HG02571 (cell line): ENCODE measurements around the gene MAPT.

Experiments used
- ATAC-seq: cut with Tn5 transposase; IDR thresholded peaks from one replicate; pipeline ENCODE4 v1.9.1; 2021; ENCODE audit warnings: mild to moderate bottlenecking, moderate library complexity; ENCODE audit not compliant: unreplicated experiment

MAPT gene

GRCh38 chr17:46042925-46043324 lies 148.6 kb downstream of the MAPT start:
- no peak for ATAC-seq

- ATAC-seq, result no peak
Measured at GRCh38 chr17:46043606-46044005, 149.3 kb downstream of the MAPT start.

GRCh38 chr17:46044286-46044928 lies 150.1 kb downstream of the MAPT start:
- no peak for ATAC-seq

GRCh38 chr17:46044989-46045388 lies 150.6 kb downstream of the MAPT start:
- ATAC-seq, result no peak

- ATAC-seq, result no peak
Measured at GRCh38 chr17:46045639-46046038, 151.3 kb downstream of the MAPT start.

GRCh38 chr17:46046957-46047356 lies 152.6 kb downstream of the MAPT start:
- no peak for ATAC-seq

- no peak for ATAC-seq
Measured at GRCh38 chr17:46047398-46047797, 153.0 kb downstream of the MAPT start.

GRCh38 chr17:46047856-46048255 lies 153.5 kb downstream of the MAPT start:
- no peak for ATAC-seq

GRCh38 chr17:46049656-46050055 lies 155.3 kb downstream of the MAPT start:
- ATAC-seq, result no peak

- ATAC-seq, result no peak
Measured at GRCh38 chr17:46053911-46054534, 159.7 kb downstream of the MAPT start.

- ATAC-seq, result no peak
Measured at GRCh38 chr17:46056800-46057304, 162.5 kb downstream of the MAPT start.

GRCh38 chr17:46057366-46057765 lies 163.0 kb downstream of the MAPT start:
- no peak for ATAC-seq

- no peak for ATAC-seq
Measured at GRCh38 chr17:46059486-46059885, 165.1 kb downstream of the MAPT start.

- ATAC-seq, result no peak
Measured at GRCh38 chr17:46060461-46060860, 166.1 kb downstream of the MAPT start.

GRCh38 chr17:46061435-46061834 lies 167.1 kb downstream of the MAPT start:
- ATAC-seq, result no peak

GRCh38 chr17:46063241-46063640 lies 168.9 kb downstream of the MAPT start:
- no peak for ATAC-seq

GRCh38 chr17:46064460-46064859 lies 170.1 kb downstream of the MAPT start:
- ATAC-seq, result no peak

GRCh38 chr17:46071796-46072195 lies 177.4 kb downstream of the MAPT start:
- no peak for ATAC-seq

GRCh38 chr17:46072998-46073397 lies 178.6 kb downstream of the MAPT start:
- no peak for ATAC-seq

- no peak for ATAC-seq
Measured at GRCh38 chr17:46074540-46074939, 180.2 kb downstream of the MAPT start.
